Heart left ventricle (tissue), 13 donors: ENCODE data around the gene NSF.
"Not testable (repeated sequence)": the region's sequence is repeated elsewhere in the genome, so short reads cannot be mapped to it uniquely, and the experiment has no call there.

Experiments used
- POLR2A ChIP-seq, 2 donors: fragments of 450-650 bp; IDR thresholded peaks; one replicate each; pipeline ENCODE4 v1.6.1; 2017; ENCODE audit warnings: antibody characterized with exemption in 2 of 2, mild to moderate bottlenecking in 2 of 2, moderate library complexity in 2 of 2
- TF ChIP-seq, protein P1 (sequence below), 12 donors: fragments of 200-600 bp; sonication (generic) in 4 of 12; IDR thresholded peaks; one replicate each; pipeline versions ENCODE4 v1.5.0 to v1.8.0; 2018 to 2022; ENCODE audit warnings: antibody characterized with exemption in 12 of 12, mild to moderate bottlenecking in 5 of 12
- donor health status: ischemic (EF 13 %, LVEDD 7.1; RV severe dilation, severe dysfunction).
- donor health status: DM: no; HTN: yes; CAD: no.
- donor health status: DM: no; HTN: no; CAD: no.
- donor health status: ischemic (EF 25% LVEDD 6.9; RV normal size, moderate dysfunction).
- donor health status: ischemic (EF 25% LVEDD 5.7; RV mildly dilated, moderate dysfunction).
- donor health status: ischemic (EF 35%, LVEDD 5.7; RV mildly dilated, moderate dysfunction).
- donor health status: nonischemic (EF 11% LVEDD 7.7; RV severe dilation, severe dysfunction).
- donor health status: DM: yes; HTN: yes; CAD: no.
- donor health status: PGD.
- donor health status: ischemic (EF 29% LVEDD 5.4; RV normal size, mild dysfunction).
- donor health status: nonischemic (EF 23%, LVEDD 6.1; RV moderate dilation, normal function).

DNA sequence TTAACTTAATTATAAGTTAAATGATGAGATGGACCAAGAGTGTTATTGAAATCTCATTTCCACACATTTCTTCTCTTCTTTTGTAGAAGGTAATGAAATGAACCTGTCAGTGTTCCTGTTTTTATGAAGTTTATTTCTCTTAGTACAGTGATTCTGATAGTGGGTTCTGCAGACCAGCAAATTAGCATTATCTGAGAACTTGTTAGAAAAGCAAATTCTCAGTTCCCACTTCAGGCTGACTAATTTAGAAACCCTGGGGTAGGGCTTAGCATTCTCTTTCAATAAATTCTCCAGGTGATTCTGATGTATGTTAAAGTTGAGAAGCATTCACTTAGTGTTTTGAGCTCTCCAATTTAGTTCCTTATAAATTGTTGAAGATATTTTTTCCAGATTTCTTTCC is 12.7 kb downstream of the NSF start:
- TF ChIP-seq, protein P1, sequence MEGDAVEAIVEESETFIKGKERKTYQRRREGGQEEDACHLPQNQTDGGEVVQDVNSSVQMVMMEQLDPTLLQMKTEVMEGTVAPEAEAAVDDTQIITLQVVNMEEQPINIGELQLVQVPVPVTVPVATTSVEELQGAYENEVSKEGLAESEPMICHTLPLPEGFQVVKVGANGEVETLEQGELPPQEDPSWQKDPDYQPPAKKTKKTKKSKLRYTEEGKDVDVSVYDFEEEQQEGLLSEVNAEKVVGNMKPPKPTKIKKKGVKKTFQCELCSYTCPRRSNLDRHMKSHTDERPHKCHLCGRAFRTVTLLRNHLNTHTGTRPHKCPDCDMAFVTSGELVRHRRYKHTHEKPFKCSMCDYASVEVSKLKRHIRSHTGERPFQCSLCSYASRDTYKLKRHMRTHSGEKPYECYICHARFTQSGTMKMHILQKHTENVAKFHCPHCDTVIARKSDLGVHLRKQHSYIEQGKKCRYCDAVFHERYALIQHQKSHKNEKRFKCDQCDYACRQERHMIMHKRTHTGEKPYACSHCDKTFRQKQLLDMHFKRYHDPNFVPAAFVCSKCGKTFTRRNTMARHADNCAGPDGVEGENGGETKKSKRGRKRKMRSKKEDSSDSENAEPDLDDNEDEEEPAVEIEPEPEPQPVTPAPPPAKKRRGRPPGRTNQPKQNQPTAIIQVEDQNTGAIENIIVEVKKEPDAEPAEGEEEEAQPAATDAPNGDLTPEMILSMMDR (IDR thresholded peaks at IDR 0.05) = not testable (repeated sequence)
- TF ChIP-seq POLR2A (IDR thresholded peaks at IDR 0.05) = not testable (repeated sequence)
